Measurements from ENCODE around the gene C1orf105.

GRCh38 chr1:172373864-172374263 is 46.6 kb upstream of the C1orf105 start:
- TF ChIP-seq CTCF (IDR thresholded peaks at IDR 0.05; ENCODE audit: control extremely low read depth in 1 of 3, insufficient read depth in 1 of 3, low read depth in 1 of 3, low read length in 3 of 3) (no peak), SIX5 (IDR thresholded peaks at IDR 0.05; ENCODE audit: low read depth, low read length) (no peak)
